Endodermal cell (in vitro differentiated cells): ENCODE results near the gene LOX. TPM values are rescaled to one million over a fixed set of nuclear protein-coding genes. Genes with fewer than 3 reads are reported as not detected.

Experiments
- DNase-seq: peaks from one replicate; pipeline ENCODE4 v3.0.0-alpha.2; 2017
- H3K27ac ChIP-seq: 2 replicates; pipeline ENCODE4 v1.5.1; 2013; ENCODE audit warnings: mild to moderate bottlenecking, low read depth, low read length, moderate library complexity
- H3K27me3 ChIP-seq: 2 replicates; pipeline ENCODE4 v1.6.1; 2013; ENCODE audit warnings: mild to moderate bottlenecking, low read length, moderate library complexity; ENCODE audit not compliant: insufficient read depth, control insufficient read depth, poor library complexity, severe bottlenecking
- H3K36me3 ChIP-seq: 2 replicates; pipeline ENCODE4 v1.7.0; 2013; ENCODE audit warnings: mild to moderate bottlenecking, low read length, moderate library complexity; ENCODE audit not compliant: control insufficient read depth, insufficient read depth
- H3K4me1 ChIP-seq: one replicate; pipeline ENCODE4 v1.7.0; 2013; ENCODE audit warnings: low read length; ENCODE audit not compliant: control insufficient read depth, insufficient read depth
- H3K4me3 ChIP-seq: 2 replicates; pipeline ENCODE4 v1.5.1; 2013; ENCODE audit warnings: mild to moderate bottlenecking, low read length, moderate library complexity
- H3K9ac ChIP-seq: 2 replicates; pipeline ENCODE4 v1.6.1; 2013; ENCODE audit warnings: mild to moderate bottlenecking, low read length, moderate library complexity; ENCODE audit not compliant: poor library complexity, severe bottlenecking; ENCODE audit errors: extremely low read depth
- H3K9me3 ChIP-seq: 2 replicates; pipeline ENCODE4 v1.6.1; 2013; ENCODE audit warnings: mild to moderate bottlenecking, low read length, moderate library complexity; ENCODE audit not compliant: control insufficient read depth
- H3K27ac Mint-ChIP-seq: 2 replicates; pipeline ENCODE4 v1.8.0; 2020; ENCODE audit warnings: mixed read lengths
- H3K27me3 Mint-ChIP-seq: 2 replicates; pipeline ENCODE4 v1.8.0; 2021; ENCODE audit warnings: mild to moderate bottlenecking, mixed read lengths; ENCODE audit not compliant: insufficient read depth
- H3K36me3 Mint-ChIP-seq: 2 replicates; pipeline ENCODE4 v1.8.0; 2020; ENCODE audit warnings: low read depth, mixed read lengths
- H3K4me1 Mint-ChIP-seq: 2 replicates; pipeline ENCODE4 v1.8.0; 2020; ENCODE audit warnings: mixed read lengths
- H3K4me3 Mint-ChIP-seq: 2 replicates; pipeline ENCODE4 v1.8.0; 2020; ENCODE audit warnings: mild to moderate bottlenecking, moderate library complexity, mixed read lengths
- H3K9me3 Mint-ChIP-seq: 2 replicates; pipeline ENCODE4 v1.8.0; 2020; ENCODE audit warnings: mild to moderate bottlenecking, mixed read lengths
- WGBS, 2 experiments: methylation state at CpG; one replicate each; pipeline versions ENCODE4 v1.1.5 to v1.1.7; 2013; ENCODE audit warnings: missing lambda C conversion rate in 2 of 2, mixed read lengths in 1 of 2; ENCODE audit not compliant: insufficient coverage in 1 of 2, insufficient read length in 1 of 2; 5-methylcytosine and 5-hydroxymethylcytosine counted together
- total RNA-seq, 2 donors: library from RNA; stranded (reverse); fragmentation: NEBNext Ultra II Directional in 1 of 2; extraction: Animal tissue kit (Norgen Biotek cat#: 25700) in 1 of 2; gene quantifications; 2 replicates in 1 of 2; 3 replicates in 1 of 2; pipeline ENCODE4 v1.2.1, GENCODE V29; 2021
- TF ChIP-seq, protein P1 (sequence below): fragments of 200-600 bp; sonication (generic); conservative IDR thresholded peaks from 2 replicates; pipeline ENCODE4 v1.5.0; 2021; ENCODE audit warnings: antibody characterized with exemption, mild to moderate bottlenecking

LOX gene
- total RNA-seq, 2 donors from 2014 or later, result 16.4 to 16.5 TPM

DNA sequence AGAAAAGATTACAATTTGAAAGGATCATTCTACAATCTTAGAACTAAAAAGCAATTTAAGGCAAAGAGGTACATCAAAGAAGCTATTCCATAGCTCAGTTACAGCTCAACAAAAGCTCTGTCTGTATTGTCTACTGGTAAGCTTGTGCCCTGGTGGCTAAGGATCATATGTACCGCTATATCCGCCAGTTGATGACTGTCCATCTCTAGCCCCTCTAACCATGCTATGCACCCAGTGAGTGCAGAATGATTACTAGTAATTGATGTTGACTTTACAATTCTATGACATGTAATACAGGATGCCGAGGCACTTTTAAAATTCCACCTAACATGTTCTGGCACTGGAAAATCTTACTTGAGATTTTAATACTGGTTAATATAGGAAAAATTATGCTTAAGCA lies 13.1 kb downstream of the LOX start:
- no peak for DNase-seq
- H3K36me3 ChIP-seq, result no peaks in the 10 kb centered on the region
- H3K4me3 ChIP-seq, result no peak overlapping the region
- no peaks in the 10 kb centered on the region for H3K4me1 Mint-ChIP-seq
- no peaks in the 10 kb centered on the region for H3K27me3 Mint-ChIP-seq
- no peak overlapping the region for H3K27ac ChIP-seq
- no peaks in the 10 kb centered on the region for H3K9me3 ChIP-seq
- peaks cover 9% of the 10 kb centered on the region for H3K36me3 Mint-ChIP-seq
- 98% methylated on average over 3 of the region's 3 CpGs; no CpG with 5 or more reads in 1 of the 2 experiments for WGBS, 2 experiments
- H3K27ac Mint-ChIP-seq, result no peak overlapping the region
- TF ChIP-seq, protein P1, sequence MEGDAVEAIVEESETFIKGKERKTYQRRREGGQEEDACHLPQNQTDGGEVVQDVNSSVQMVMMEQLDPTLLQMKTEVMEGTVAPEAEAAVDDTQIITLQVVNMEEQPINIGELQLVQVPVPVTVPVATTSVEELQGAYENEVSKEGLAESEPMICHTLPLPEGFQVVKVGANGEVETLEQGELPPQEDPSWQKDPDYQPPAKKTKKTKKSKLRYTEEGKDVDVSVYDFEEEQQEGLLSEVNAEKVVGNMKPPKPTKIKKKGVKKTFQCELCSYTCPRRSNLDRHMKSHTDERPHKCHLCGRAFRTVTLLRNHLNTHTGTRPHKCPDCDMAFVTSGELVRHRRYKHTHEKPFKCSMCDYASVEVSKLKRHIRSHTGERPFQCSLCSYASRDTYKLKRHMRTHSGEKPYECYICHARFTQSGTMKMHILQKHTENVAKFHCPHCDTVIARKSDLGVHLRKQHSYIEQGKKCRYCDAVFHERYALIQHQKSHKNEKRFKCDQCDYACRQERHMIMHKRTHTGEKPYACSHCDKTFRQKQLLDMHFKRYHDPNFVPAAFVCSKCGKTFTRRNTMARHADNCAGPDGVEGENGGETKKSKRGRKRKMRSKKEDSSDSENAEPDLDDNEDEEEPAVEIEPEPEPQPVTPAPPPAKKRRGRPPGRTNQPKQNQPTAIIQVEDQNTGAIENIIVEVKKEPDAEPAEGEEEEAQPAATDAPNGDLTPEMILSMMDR, result peak; percentile 33
- no peaks in the 10 kb centered on the region for H3K4me1 ChIP-seq
- H3K9me3 Mint-ChIP-seq, result no peaks in the 10 kb centered on the region
- H3K9ac ChIP-seq, result no peak overlapping the region
- H3K4me3 Mint-ChIP-seq, result no peak overlapping the region
- H3K27me3 ChIP-seq, result no peaks in the 10 kb centered on the region

DNA sequence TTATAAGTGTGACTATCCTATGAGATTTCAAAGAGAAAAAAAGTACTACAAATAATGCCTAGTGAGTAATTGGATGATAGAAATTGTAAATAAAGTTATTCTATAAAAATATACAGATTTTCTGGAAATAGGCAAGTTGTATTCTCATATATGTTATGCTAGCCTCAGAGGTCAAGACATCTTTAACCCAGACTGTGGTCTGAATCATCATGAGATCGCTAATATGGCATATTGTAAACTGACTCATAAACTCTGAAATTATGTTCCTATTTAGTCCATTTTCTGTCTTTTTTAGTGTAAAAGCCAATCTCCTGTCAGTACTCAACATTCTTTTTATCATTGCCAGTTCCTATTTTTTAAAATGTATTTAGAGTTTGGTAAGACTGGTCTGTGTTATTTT lies 14.2 kb downstream of the LOX start:
- no peak for DNase-seq
- 96 to 100% methylated on average over 1 of the region's 1 CpG for WGBS, 2 experiments
- TF ChIP-seq, protein P1, result no peak
- Histone ChIP-seq H3K9ac (no peak overlapping the region), H3K4me1 (no peaks in the 10 kb centered on the region), H3K36me3 (no peaks in the 10 kb centered on the region), H3K27me3 (no peaks in the 10 kb centered on the region), H3K27ac (no peak overlapping the region), H3K9me3 (no peaks in the 10 kb centered on the region), H3K4me3 (no peak overlapping the region)
- Mint-ChIP-seq H3K4me3 (no peak overlapping the region), H3K27me3 (no peaks in the 10 kb centered on the region), H3K36me3 (peaks cover 4% of the 10 kb centered on the region), H3K9me3 (no peaks in the 10 kb centered on the region), H3K27ac (no peak overlapping the region), H3K4me1 (no peaks in the 10 kb centered on the region)

DNA sequence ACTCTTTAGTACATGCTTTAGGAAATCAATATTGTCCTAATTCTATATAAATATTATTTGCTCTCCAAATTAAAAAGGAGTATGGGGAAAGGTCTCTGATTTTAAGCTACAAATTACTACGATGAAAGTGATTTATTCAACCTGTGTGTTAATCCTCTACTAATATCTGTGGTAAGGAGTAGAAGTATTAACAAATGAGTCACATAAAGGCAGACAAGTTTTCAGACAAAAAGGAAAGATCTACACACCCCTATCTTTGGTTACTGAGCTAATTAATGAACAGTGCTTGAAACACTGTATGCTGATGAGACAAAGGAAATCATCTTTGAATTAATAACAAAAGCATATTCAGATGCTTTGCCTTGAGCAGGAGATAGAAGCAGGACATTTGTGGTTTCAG lies 15.9 kb downstream of the LOX start:
- no peaks in the 10 kb centered on the region for H3K36me3 ChIP-seq
- H3K27ac Mint-ChIP-seq, result no peak overlapping the region
- H3K36me3 Mint-ChIP-seq, result peaks cover 4% of the 10 kb centered on the region
- DNase-seq, result no peak
- no peak overlapping the region for H3K9ac ChIP-seq
- H3K27me3 ChIP-seq, result no peaks in the 10 kb centered on the region
- H3K4me1 Mint-ChIP-seq, result no peaks in the 10 kb centered on the region
- H3K27me3 Mint-ChIP-seq, result no peaks in the 10 kb centered on the region
- no peak overlapping the region for H3K4me3 ChIP-seq
- H3K9me3 ChIP-seq, result no peaks in the 10 kb centered on the region
- H3K9me3 Mint-ChIP-seq, result no peaks in the 10 kb centered on the region
- no peak overlapping the region for H3K4me3 Mint-ChIP-seq
- no peak overlapping the region for H3K27ac ChIP-seq
- 89 to 91% methylated on average over 1 of the region's 1 CpG for WGBS, 2 experiments
- no peaks in the 10 kb centered on the region for H3K4me1 ChIP-seq
- TF ChIP-seq, protein P1, result no peak
